22Rv1 (cell line): Measurements from ENCODE around the gene PTCD1.
"Not testable (repeated sequence)": the region's sequence is repeated elsewhere in the genome, so short reads cannot be mapped to it uniquely, and the experiment has no call there.

Source experiments
- ZFX ChIP-seq: fragments of 450-650 bp; IDR thresholded peaks from 2 replicates; pipeline ENCODE4 v1.6.1; 2017; ENCODE audit warnings: antibody characterized with exemption, borderline replicate concordance
- TF ChIP-seq, protein P1 (sequence below): fragments of 450-650 bp; IDR thresholded peaks from 2 replicates; pipeline ENCODE4 v1.5.1; 2017; ENCODE audit warnings: mild to moderate bottlenecking

- TF ChIP-seq, protein P1, sequence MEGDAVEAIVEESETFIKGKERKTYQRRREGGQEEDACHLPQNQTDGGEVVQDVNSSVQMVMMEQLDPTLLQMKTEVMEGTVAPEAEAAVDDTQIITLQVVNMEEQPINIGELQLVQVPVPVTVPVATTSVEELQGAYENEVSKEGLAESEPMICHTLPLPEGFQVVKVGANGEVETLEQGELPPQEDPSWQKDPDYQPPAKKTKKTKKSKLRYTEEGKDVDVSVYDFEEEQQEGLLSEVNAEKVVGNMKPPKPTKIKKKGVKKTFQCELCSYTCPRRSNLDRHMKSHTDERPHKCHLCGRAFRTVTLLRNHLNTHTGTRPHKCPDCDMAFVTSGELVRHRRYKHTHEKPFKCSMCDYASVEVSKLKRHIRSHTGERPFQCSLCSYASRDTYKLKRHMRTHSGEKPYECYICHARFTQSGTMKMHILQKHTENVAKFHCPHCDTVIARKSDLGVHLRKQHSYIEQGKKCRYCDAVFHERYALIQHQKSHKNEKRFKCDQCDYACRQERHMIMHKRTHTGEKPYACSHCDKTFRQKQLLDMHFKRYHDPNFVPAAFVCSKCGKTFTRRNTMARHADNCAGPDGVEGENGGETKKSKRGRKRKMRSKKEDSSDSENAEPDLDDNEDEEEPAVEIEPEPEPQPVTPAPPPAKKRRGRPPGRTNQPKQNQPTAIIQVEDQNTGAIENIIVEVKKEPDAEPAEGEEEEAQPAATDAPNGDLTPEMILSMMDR, result not testable (repeated sequence)
- not testable (repeated sequence) for TF ChIP-seq ZFX
Measured at GRCh38 chr7:99379693-99380031, 58.9 kb downstream of the PTCD1 start.
